OCI-LY3 (cell line): Measurements from ENCODE around the gene IL36G.

Source experiments
- H2AFZ ChIP-seq: fragments of 200-600, 300-600 bp; shearing (Covaris generic); 2 replicates; pipeline ENCODE4 v1.6.0; 2014; ENCODE audit warnings: antibody characterized with exemption, low read depth, low read length
- H3K27ac ChIP-seq: fragments of 200-600, 300-600 bp; sonication (generic); 2 replicates; pipeline ENCODE4 v1.5.1; 2014; ENCODE audit warnings: mild to moderate bottlenecking, low read length, moderate library complexity, mixed read lengths
- H3K27me3 ChIP-seq: fragments of 200-600, 300-600 bp; sonication (generic); 2 replicates; pipeline ENCODE4 v1.6.1; 2014; ENCODE audit warnings: low read depth, low read length, mixed read lengths
- H3K36me3 ChIP-seq: fragments of 200-600, 300-600 bp; sonication (generic); replicated peaks from 2 replicates; pipeline ENCODE3; 2014; ENCODE audit warnings: low read depth, low read length, mixed read lengths
- H3K4me1 ChIP-seq: fragments of 300-600, 200-600 bp; sonication (generic); 2 replicates; pipeline ENCODE4 v1.6.1; 2014; ENCODE audit warnings: low read length, mixed read lengths
- H3K4me2 ChIP-seq: fragments of 200-600, 300-600 bp; sonication (generic); 2 replicates; pipeline ENCODE4 v1.6.1; 2014; ENCODE audit warnings: low read length, mixed read lengths
- H3K4me3 ChIP-seq: fragments of 300-600, 200-600 bp; sonication (generic); 2 replicates; pipeline ENCODE4 v1.5.1; 2014; ENCODE audit warnings: antibody characterized with exemption, mild to moderate bottlenecking, low read length, moderate library complexity
- H3K79me2 ChIP-seq: fragments of 300-600, 200-600 bp; shearing (Covaris generic); 2 replicates; pipeline ENCODE4 v1.6.1; 2014; ENCODE audit warnings: mild to moderate bottlenecking, low read length, mixed read lengths
- H3K9ac ChIP-seq: fragments of 300-600, 200-600 bp; shearing (Covaris generic); 2 replicates; pipeline ENCODE4 v1.6.0; 2014; ENCODE audit warnings: mild to moderate bottlenecking, low read length, moderate library complexity
- H3K9me3 ChIP-seq: fragments of 200-600, 300-600 bp; shearing (Covaris generic); 2 replicates; pipeline ENCODE4 v1.6.1; 2014; ENCODE audit warnings: low read length, mixed read lengths; ENCODE audit not compliant: insufficient read depth
- H4K20me1 ChIP-seq: fragments of 200-600, 300-600 bp; sonication (generic); 2 replicates; pipeline ENCODE4 v1.6.1; 2016; ENCODE audit warnings: low read length, mixed read lengths; ENCODE audit not compliant: insufficient read depth
- CTCF ChIP-seq: fragments of 200-600, 300-600 bp; sonication (generic); IDR thresholded peaks from 2 replicates; pipeline ENCODE4 v1.5.1; 2014; ENCODE audit warnings: antibody characterized with exemption, low read length, low read depth
- EZH2phosphoT487 ChIP-seq: fragments of 200-600 bp; shearing (Covaris generic); IDR thresholded peaks from 2 replicates; pipeline ENCODE4 v1.6.1; 2018; ENCODE audit warnings: antibody characterized with exemption, mixed run types, low read depth

Gene IL36G

GRCh38 chr2:113010088-113010487, 32.3 kb downstream of the IL36G start:
- Histone ChIP-seq H3K4me1 (no peaks in the 10 kb centered on the region), H3K27me3 (no peaks in the 10 kb centered on the region), H3K79me2 (no peaks in the 10 kb centered on the region), H3K27ac (no peak overlapping the region), H3K9me3 (no peaks in the 10 kb centered on the region), H3K4me2 (no peak overlapping the region), H3K4me3 (no peak overlapping the region), H3K36me3 (no peaks in the 10 kb centered on the region), H3K9ac (no peak overlapping the region), H4K20me1 (no peaks in the 10 kb centered on the region), H2AFZ (no peak overlapping the region)
- TF ChIP-seq EZH2phosphoT487: no peak

DNA sequence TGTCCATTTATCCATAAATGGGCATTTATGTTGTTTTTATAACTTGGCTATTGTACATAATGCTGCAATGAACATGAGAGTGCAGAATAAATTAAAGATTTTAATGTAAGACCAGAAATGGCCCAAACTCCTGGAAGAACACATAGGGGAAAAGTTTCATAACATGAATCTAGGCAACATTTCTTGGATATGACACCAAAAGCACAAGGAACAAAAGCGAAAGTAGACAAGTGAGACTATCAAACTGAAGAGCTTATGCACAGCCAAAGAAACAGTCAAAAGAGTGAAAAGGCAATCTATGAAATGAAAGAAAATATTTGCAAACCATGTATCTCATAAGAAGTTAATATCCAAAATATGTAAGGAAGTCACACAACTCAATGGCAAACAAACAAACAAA, 33.3 kb downstream of the IL36G start:
- TF ChIP-seq CTCF (no peak), EZH2phosphoT487 (no peak)
- H3K4me2 ChIP-seq: peak overlapping the region; percentile 3; the same call in 1 of the 2 replicates

GRCh38 chr2:113012436-113013335, 34.9 kb downstream of the IL36G start:
- H2AFZ ChIP-seq: no peak overlapping the region
- no peak overlapping the region for H3K4me3 ChIP-seq
- peaks cover 11% of the 10 kb centered on the region for H3K4me1 ChIP-seq
- no peaks in the 10 kb centered on the region for H3K27me3 ChIP-seq
- no peak overlapping the region for H3K9ac ChIP-seq
- no peak overlapping the region for H3K4me2 ChIP-seq
- no peaks in the 10 kb centered on the region for H3K79me2 ChIP-seq
- H3K9me3 ChIP-seq: no peaks in the 10 kb centered on the region
- H4K20me1 ChIP-seq: no peaks in the 10 kb centered on the region
- H3K36me3 ChIP-seq: no peaks in the 10 kb centered on the region
- no peak overlapping the region for H3K27ac ChIP-seq
- TF ChIP-seq EZH2phosphoT487 (no peak), CTCF (no peak)

More for the DNA sequence above, 33.3 kb downstream of the IL36G start:
- H3K27me3 ChIP-seq: no peaks in the 10 kb centered on the region
- H3K27ac ChIP-seq: no peak overlapping the region
- no peaks in the 10 kb centered on the region for H4K20me1 ChIP-seq
- H3K36me3 ChIP-seq: no peaks in the 10 kb centered on the region
- no peak overlapping the region for H2AFZ ChIP-seq
- no peaks in the 10 kb centered on the region for H3K79me2 ChIP-seq
- H3K9me3 ChIP-seq: no peaks in the 10 kb centered on the region
- H3K9ac ChIP-seq: no peak overlapping the region
- H3K4me3 ChIP-seq: no peak overlapping the region
- H3K4me1 ChIP-seq: peaks cover 10% of the 10 kb centered on the region

- Histone ChIP-seq H3K36me3 (no peaks in the 10 kb centered on the region), H3K27ac (no peak overlapping the region), H3K9ac (no peak overlapping the region), H3K9me3 (no peaks in the 10 kb centered on the region), H3K27me3 (no peaks in the 10 kb centered on the region), H3K4me3 (no peak overlapping the region), H4K20me1 (no peaks in the 10 kb centered on the region), H3K79me2 (no peaks in the 10 kb centered on the region), H3K4me1 (peaks cover 11% of the 10 kb centered on the region), H2AFZ (no peak overlapping the region), H3K4me2 (no peak overlapping the region)
- no peak for TF ChIP-seq EZH2phosphoT487
- no peak for TF ChIP-seq CTCF
Measured at GRCh38 chr2:113013336-113013661, 35.5 kb downstream of the IL36G start.
